ENCODE measurements around the gene PHF3.

DNA sequence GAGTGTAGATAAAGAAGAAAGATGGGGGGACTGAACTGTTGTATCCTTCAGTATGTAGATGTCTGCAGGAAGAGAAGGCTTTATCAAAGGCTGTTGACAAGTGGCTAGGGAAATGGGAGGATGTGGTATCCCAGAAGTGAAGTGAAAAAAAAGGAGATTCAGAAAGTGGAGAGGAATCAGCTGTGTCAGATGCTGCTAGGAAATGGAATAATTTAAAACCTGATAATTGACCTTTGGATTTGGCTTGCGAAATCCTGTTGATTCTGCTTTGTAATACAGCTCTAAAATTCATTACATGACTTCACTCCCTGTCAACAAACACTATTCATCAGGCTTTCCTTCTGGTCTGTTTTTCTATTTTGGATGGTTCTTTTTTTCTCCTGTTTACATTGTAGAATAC, 41.7 kb downstream of the PHF3 start:
- no peak for TF ChIP-seq CTCF (IDR thresholded peaks at IDR 0.05)
- no peak for TF ChIP-seq ZNF263 (CRISPR knock-in tag; IDR thresholded peaks at IDR 0.05; ENCODE audit: low read depth)
- no peak for TF ChIP-seq USF1 (CRISPR knock-in tag; IDR thresholded peaks at IDR 0.05)
- no peak for TF ChIP-seq NR3C1 (CRISPR knock-in tag; conservative IDR thresholded peaks at IDR 0.05; ENCODE audit: low read depth)
- TF ChIP-seq, protein P1, sequence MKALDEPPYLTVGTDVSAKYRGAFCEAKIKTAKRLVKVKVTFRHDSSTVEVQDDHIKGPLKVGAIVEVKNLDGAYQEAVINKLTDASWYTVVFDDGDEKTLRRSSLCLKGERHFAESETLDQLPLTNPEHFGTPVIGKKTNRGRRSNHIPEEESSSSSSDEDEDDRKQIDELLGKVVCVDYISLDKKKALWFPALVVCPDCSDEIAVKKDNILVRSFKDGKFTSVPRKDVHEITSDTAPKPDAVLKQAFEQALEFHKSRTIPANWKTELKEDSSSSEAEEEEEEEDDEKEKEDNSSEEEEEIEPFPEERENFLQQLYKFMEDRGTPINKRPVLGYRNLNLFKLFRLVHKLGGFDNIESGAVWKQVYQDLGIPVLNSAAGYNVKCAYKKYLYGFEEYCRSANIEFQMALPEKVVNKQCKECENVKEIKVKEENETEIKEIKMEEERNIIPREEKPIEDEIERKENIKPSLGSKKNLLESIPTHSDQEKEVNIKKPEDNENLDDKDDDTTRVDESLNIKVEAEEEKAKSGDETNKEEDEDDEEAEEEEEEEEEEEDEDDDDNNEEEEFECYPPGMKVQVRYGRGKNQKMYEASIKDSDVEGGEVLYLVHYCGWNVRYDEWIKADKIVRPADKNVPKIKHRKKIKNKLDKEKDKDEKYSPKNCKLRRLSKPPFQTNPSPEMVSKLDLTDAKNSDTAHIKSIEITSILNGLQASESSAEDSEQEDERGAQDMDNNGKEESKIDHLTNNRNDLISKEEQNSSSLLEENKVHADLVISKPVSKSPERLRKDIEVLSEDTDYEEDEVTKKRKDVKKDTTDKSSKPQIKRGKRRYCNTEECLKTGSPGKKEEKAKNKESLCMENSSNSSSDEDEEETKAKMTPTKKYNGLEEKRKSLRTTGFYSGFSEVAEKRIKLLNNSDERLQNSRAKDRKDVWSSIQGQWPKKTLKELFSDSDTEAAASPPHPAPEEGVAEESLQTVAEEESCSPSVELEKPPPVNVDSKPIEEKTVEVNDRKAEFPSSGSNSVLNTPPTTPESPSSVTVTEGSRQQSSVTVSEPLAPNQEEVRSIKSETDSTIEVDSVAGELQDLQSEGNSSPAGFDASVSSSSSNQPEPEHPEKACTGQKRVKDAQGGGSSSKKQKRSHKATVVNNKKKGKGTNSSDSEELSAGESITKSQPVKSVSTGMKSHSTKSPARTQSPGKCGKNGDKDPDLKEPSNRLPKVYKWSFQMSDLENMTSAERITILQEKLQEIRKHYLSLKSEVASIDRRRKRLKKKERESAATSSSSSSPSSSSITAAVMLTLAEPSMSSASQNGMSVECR (CRISPR knock-in tag; IDR thresholded peaks at IDR 0.05; ENCODE audit: borderline replicate concordance), result no peak
- TF ChIP-seq SMAD3 (CRISPR knock-in tag; IDR thresholded peaks at IDR 0.05; ENCODE audit: borderline replicate concordance), result no peak
- no peak for TF ChIP-seq OVOL2 (CRISPR knock-in tag; IDR thresholded peaks at IDR 0.05; ENCODE audit: borderline replicate concordance)
- no peak for TF ChIP-seq ZBTB21 (CRISPR knock-in tag; IDR thresholded peaks at IDR 0.05; ENCODE audit: borderline replicate concordance)
- no peak for TF ChIP-seq ZNF317 (CRISPR knock-in tag; IDR thresholded peaks at IDR 0.05; ENCODE audit: borderline replicate concordance, low read depth)
- TF ChIP-seq ATF2 (CRISPR knock-in tag; IDR thresholded peaks at IDR 0.05; ENCODE audit: borderline replicate concordance, low read depth), result no peak
- no peak for TF ChIP-seq USF2 (CRISPR knock-in tag; IDR thresholded peaks at IDR 0.05)
- no peak for TF ChIP-seq FOXP1 (CRISPR knock-in tag; IDR thresholded peaks at IDR 0.05; ENCODE audit: borderline replicate concordance)
